ENCODE data around the gene BSG. TPM values are rescaled to one million over a fixed set of nuclear protein-coding genes. Genes with fewer than 3 reads are reported as not detected.

BSG gene
- polyA plus RNA-seq, 12 donors = 109 to 224 (median 171) TPM; not detected in 1

GRCh38 chr19:538641-539428 lies 33.6 kb upstream of the BSG start:
- DNase-seq = no peak

- DNase-seq = no peak
These were observed 32.9 kb upstream of the BSG start for GRCh38 chr19:539429-540030.

GRCh38 chr19:540867-541637 lies 31.3 kb upstream of the BSG start:
- DNase-seq = no peak

GRCh38 chr19:541699-542098 lies 30.7 kb upstream of the BSG start:
- DNase-seq = no peak

GRCh38 chr19:542173-542866 lies 30.1 kb upstream of the BSG start:
- DNase-seq = no peak

GRCh38 chr19:543910-544608 lies 28.3 kb upstream of the BSG start, which contains the start of gene GZMM:
GZMM (plus strand) TSS chr19:544053; CDS start chr19:544072, 19 bp downstream.
- DNase-seq = no peak

- no peak for DNase-seq
These were observed 25.3 kb upstream of the BSG start for GRCh38 chr19:547117-547516.

GRCh38 chr19:547836-548720 lies 24.3 kb upstream of the BSG start:
- DNase-seq = no peak

- no peak for DNase-seq
These were observed 23.2 kb upstream of the BSG start for GRCh38 chr19:548886-549830.

GRCh38 chr19:554817-555216 lies 17.6 kb upstream of the BSG start:
- DNase-seq = no peak

- DNase-seq = no peak
These were observed 17.0 kb upstream of the BSG start for GRCh38 chr19:555474-555808.

GRCh38 chr19:556611-557382 lies 15.6 kb upstream of the BSG start:
- DNase-seq = no peak

- no peak for DNase-seq
These were observed 13.5 kb upstream of the BSG start for GRCh38 chr19:558770-559439.

- no peak for DNase-seq
These were observed 12.3 kb upstream of the BSG start for GRCh38 chr19:560121-560520.

- DNase-seq = no peak
These were observed 6.0 kb upstream of the BSG start for GRCh38 chr19:566403-566802.

GRCh38 chr19:566844-567243 lies 5.6 kb upstream of the BSG start:
- DNase-seq = no peak

- DNase-seq = no peak
These were observed 5.0 kb upstream of the BSG start for GRCh38 chr19:567296-567900.
